HG03354 (cell line): ENCODE results near the gene KRTAP5-7.
"Not testable (repeated sequence)": the region's sequence is repeated elsewhere in the genome, so short reads cannot be mapped to it uniquely, and the experiment has no call there.

Source experiments
- ATAC-seq: cut with Tn5 transposase; IDR thresholded peaks from one replicate; pipeline ENCODE4 v1.9.1; 2021; ENCODE audit warnings: mild to moderate bottlenecking; ENCODE audit not compliant: unreplicated experiment, poor library complexity, severe bottlenecking

Gene KRTAP5-7

DNA sequence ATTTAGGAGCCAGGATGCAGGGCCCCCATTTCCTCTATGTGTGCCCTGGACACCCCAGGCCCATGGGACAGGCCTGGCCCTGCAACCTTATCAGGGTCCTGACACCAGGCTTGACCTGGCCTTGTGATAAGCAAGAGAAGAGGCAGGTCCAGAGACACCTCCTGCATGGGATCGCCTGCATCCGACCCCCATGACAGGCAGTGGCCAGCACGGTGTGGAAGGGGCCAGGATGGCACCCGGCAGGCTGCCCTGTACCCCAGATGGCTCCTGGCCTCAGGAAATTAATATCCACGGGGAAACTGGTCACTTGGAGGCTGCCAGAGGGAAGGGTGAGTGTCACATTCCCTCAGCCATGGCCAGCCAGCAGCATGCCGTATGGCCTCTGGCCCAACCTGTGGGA, 27.9 kb downstream of the KRTAP5-7 start:
- ATAC-seq, result no peak

DNA sequence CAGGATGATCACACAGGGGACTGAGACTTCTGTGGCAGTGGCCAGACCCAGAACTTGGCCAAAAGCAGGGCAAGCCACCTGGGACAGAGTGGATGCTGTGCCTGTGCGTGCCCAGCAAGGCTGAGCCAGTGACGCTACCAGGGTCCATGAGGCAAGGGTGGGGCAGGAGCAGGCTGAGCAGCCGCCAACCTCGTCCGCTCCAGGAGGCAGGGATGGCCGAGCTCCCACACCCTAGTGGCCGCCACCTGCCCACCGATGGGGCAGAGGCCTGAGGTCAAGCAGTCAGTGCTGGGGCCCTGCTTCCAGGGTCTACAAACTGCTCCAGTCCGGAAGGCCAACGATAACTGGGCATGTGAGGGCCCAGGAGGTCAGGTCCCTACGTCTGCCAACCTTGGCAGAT, 28.4 kb downstream of the KRTAP5-7 start:
- ATAC-seq, result no peak

DNA sequence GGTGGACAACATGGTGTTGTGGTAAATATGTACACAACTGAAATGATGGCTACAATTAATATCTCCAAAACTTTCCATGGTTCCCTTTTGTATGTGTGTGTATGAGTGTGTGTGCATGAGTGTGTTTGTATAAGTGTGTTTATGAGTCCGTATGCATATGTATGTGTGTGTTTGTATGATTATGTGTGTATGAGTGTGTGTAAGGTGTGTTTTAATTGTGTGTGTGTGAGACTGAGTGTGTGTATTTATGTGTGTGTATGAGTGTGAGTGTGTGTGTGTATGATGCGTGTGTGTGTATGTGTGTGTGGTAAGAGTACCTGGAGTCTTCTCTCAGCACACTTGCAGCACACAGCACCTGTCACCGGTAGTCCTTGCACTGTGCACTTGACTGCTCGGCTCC, 29.0 kb downstream of the KRTAP5-7 start:
- ATAC-seq, result no peak

DNA sequence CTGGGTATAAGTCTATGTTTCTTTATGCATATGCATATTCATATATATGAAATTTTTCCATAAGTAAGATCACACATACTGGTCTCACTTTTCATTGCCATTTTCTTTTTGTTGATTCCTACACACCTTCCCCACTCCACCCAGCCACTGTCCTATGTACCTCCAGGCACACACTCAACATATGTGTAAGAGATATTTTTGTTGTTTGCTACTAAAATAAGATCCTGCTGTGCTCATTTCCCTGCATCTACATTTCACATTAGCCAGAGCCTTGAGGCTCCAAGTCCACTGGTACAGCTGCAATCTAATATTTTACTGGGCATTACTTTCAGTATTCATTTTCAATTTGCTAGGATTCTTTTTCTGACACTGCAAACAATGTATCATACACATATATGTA, 30.2 kb downstream of the KRTAP5-7 start:
- no peak for ATAC-seq

DNA sequence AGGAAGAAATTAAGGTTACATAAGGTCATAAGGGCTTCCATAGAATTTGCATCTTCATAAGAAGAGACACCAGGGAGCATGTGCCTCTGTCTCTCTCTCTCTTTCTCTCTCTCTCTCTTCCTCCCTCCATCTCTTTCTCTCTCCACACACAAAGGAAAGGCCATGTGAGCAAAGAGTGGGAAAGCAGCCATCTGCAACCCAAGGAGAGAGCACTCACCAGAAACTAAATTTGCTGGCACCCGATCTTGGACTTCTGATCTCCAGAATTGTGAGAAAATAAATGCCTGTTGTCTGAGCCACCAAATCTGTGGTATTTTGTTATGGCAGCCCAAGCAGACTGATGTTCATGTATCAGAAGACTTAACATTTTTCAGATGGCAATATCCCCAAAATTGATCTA, 31.9 kb downstream of the KRTAP5-7 start:
- ATAC-seq, result no peak

DNA sequence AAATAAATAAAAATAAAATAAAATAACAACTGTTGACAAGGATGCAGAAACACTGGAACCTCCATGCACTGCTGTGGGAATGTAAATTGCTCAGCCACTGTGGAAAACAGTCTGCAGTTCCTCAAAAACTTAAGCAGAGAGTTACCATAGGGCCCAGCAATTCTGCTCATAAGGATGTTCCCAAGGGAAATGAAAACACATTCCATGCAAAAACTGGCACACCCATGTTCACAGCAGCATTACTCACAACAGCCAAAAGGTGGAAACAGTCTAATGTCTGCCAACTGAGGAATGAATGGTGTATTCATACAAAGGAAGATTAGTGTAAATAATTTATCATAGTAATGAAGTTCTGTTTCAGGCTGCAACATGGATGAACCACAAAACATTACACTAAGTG, 35.1 kb downstream of the KRTAP5-7 start:
- no peak for ATAC-seq

DNA sequence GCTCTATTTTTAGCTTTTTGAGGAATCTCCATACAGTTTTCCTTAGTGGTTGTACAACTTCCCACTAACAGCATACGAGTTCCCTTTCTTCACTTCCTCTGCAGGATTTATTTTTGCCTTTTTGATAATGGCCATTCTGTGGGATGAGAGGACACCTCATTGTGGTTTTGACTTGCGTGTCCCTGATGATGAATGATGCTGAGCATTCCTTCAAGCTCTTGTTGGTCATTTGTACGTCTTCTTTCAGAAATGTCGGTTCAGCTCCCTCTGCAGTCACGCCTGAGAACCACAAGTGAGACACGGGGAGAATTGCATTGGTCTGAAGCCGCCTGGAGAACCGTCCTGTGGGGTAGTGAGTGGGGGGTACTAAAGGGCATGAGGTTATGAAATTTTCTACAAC, 36.3 kb downstream of the KRTAP5-7 start:
- ATAC-seq, result no peak

DNA sequence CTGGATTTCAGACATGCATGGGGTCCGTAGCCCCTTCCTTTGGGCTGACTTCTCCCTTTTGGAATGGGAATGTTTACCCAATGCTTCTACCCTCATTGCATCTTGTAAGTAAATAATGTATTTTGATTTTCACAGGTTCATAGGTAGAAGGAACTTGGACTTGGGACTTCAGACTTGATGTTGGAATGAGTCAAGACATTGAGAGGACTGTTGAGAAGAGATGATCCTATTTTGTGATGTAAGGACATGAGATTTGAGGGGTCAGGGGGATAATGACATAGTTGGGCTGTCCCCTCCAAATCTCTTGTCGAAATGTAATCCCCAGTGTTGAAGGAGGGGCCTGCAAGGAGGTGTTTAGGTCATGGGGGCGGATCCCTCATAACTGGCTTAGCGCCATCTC, 37.4 kb downstream of the KRTAP5-7 start:
- ATAC-seq, result no peak

DNA sequence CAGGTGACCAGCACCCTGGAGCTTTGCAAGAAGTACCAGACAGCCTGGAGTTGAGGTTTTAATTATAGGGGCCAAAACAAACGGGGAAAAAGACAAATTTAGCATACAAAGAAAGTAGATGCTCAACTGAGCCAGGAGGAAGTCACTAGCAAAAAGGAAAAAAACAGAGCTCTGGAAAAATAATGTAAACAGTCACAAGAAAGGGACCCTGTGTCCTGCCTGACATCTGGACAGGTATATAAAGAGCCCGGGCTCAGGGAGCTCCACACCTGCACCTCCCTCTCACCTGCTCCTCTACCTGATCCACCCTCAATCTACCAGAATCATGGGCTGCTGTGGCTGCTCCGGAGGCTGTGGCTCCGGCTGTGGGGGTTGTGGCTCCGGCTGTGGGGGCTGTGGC, 38.2 kb downstream of the KRTAP5-7 start, which contains the start of gene KRTAP5-10:
Gene KRTAP5-10, plus strand, starts transcription at position 301 of the 400 bp plus-strand sequence. Its CDS starts 25 bp downstream, at position 326.
- no peak for ATAC-seq

DNA sequence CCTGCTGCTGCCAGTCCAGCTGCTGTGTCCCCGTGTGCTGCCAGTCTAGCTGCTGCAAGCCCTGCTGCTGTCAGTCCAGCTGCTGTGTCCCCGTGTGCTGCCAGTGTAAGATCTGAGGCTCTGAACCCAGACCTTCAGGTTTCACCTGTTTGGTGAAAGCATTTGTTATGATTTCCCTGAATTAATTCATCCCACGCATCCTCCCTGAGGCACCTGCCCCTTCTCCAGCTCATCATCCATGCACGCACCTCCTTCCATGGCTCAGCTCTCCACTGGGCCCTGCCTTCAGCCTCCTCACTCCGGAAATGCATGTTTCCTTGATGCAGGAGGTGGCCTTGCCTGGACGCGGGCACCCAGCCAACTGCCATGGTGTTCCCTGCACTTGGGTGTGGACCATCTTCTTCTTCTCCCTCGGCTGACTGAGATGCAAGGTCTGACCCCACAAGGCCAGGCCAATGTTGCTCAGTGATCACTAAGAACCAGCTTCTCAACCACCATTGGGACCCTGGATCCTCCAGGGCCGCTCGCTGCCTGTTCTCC, 39.1 kb downstream of the KRTAP5-7 start:
- ATAC-seq, result no peak

DNA sequence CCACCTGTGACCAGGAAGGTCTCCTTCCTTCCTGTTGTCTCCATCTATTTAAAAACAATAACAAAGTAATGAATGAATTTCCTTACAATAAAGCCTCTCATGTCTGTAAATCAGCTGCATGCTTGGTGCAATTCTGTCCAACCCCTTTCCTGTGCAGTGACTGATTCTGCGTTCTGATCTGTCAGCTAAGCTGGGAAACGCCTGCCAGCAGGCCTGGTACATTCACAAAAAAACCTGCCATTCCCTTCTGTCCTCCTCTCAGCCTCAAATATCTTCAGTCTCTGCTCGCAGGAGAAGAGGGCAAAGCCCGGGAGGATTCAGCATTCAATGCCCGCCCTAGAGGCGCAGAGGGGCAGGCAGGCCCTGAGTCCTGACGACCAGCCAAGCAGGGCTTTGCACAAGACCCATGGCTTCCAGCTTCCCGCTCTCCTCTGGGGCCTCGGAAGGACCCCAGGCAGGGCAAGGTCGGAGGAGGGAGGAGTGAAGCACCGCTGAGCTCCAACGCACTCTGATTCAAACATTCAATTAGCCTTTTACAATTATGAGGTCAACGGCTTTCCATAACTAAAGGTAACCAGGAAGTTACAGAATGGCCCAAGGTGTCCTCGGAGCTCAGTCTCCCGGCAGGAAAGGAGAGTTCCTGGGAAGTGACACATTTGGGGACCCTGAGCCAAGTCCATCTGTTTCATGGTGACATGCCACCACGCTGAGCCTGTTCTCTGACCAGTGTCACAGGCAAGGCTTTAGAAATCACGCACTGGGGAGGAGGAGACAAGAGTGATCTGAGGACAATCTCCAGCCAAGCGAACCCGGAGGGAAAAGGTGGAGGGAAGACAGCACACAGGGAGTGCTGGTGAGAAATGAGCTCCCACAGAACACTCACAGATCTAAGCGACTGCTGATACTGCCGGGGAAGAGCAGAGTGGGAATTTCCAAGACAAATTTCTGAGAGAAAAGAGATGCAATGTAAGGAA, 39.8 kb downstream of the KRTAP5-7 start:
- not testable (repeated sequence) for ATAC-seq

DNA sequence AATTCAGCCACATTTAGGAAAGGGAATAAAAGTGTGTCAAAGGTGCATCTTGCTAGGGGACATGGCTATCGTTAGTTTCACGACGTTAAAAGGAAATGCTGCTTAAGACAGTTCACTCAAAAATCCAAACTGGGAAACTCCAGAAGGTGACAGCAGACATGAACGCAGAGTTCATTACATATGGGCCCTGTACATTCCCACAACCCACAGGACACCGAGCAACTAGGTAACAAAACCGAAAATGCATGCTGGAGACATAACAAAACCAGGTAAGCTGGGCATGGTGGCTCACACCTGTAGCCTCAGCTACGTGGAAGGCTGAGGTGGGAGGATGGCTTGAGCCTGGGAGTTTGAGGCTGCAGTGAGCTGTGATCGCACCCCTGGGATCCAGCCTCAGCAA, 40.6 kb downstream of the KRTAP5-7 start:
- not testable (repeated sequence) for ATAC-seq

DNA sequence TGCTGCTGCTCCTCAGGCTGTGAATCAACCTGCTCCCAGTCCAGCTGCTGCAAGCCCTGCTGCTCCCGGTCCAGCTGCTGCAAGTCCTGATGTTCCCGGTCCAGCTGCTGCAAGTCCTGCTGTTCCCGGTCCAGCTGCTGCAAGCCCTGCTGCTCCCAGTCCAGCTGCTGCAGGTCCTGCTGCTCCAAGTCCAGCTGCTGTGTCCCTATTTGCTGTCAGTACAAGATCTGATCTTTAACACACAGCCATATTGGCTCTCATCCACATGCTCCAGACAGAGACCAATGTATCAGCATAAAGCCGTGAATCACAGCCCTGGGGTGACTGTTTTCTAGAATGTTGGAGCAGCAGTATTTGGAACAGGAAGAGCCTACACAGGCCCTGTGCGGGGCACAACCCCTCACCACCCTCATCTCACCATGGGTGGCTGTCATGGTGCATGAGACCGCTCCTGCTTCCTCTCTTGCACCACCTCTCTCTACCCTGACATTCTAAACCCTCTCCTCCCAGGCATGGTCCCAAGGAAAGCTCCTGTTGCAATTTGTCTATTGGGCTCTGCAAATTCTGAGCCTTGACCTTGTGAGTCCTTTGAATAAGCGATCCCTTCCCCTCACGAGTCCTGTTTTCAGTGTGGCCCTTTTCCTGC, 41.8 kb downstream of the KRTAP5-7 start:
- ATAC-seq, result no peak

DNA sequence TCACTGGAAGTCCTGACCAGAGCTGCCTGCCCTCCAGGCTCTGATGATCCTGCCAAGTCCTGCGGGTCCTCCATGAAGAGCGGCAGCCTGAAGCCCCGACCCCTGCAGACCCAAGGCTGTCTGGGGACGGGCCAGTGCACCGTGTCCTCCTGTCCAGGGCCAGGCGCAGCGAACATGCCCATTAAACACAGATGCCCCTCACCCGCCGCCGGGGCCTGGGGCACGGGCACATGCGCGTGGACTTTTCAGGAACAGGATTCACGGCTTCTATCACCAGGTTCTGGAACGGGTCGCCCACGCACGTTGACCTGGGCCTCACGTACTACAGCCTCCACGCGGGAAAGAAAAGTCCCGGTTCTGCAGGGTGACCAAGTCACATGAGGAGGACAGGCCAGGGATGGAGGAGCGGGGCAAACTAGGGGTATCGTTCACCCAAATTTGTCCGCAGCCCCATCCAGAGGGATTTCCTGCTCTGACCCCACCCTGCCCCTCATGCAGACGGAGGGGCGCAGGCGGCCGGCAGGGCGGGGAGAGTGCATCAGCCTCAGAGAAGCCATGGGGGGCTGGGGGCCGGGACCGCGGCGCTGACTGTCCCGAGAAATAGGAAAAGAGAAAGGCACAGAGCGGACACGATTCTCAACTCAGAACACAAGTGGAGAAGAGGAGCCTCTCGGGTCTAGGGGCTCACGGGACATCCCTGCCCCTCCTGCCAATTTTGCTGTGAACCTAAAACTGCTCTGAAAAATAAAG, 44.2 kb downstream of the KRTAP5-7 start:
- not testable (repeated sequence) for ATAC-seq

DNA sequence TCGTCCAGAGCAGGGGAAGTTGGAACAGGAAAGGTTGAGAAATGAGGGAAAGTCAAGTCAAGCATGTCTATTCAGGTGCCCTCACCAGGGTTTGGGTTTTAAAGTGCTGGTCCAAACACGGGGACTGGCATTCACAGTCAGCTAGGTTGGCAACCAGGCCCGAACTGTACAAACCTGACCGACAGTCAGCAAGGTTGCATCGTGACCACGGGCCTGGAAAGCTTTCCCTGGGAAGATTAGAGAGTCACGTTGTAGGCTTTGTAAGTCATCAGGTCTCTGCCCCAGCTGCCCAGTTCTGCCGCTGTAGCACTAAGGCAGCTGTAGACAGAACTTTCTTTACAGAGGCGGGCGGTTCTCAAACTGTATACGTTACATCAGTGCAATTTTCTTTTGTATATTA, 45.7 kb downstream of the KRTAP5-7 start:
- no peak for ATAC-seq

DNA sequence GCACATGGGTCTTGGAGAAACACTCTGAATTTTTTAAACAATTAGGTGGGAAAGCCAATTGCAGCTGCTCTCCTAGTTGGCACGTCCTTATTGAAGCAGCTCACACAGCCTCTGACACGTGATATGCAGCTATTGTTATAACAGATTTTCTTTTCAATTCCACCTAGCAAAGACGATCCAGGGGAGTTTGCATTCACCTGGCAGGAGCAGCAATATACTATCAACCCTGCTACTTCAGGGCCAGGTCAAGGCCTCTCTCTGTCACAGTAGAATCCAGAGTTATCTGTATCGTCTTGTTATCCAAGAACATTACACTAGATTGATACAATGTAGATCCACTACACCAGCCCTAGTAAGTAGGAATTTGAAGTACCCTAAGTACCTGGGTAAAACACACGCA, 47.4 kb downstream of the KRTAP5-7 start:
- no peak for ATAC-seq

DNA sequence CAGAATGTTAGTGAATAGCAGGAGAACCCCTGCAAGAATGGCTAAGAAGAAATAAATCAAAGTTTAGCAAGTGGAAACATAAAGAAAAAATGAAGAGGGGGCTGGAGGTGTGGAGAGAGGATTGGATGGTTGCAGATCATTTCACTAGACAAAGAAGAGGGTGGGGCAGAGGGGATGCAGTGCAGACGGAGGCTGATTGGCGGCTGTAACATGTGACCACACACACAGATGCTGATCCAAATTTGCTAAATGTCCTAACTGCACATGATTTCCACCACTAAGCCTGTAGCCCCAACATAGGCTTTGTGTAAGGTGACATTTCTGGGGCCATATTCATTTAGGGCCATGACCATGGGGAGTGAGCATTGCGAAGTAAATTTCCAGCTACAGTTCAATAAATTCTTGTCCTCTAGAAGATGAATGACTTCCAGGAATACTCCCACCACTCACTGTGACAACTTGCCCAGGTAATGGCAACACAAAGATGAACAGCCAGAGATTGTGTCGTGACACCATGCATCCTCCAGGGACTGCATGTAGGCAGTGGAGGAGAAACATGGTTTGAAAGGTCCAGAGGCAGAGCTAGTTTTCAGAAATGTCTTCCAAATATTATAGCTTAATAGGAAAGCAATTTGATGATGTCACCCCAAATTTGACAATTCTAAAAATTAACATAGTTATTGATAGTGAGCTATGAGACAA, 48.8 kb downstream of the KRTAP5-7 start:
- no peak for ATAC-seq

DNA sequence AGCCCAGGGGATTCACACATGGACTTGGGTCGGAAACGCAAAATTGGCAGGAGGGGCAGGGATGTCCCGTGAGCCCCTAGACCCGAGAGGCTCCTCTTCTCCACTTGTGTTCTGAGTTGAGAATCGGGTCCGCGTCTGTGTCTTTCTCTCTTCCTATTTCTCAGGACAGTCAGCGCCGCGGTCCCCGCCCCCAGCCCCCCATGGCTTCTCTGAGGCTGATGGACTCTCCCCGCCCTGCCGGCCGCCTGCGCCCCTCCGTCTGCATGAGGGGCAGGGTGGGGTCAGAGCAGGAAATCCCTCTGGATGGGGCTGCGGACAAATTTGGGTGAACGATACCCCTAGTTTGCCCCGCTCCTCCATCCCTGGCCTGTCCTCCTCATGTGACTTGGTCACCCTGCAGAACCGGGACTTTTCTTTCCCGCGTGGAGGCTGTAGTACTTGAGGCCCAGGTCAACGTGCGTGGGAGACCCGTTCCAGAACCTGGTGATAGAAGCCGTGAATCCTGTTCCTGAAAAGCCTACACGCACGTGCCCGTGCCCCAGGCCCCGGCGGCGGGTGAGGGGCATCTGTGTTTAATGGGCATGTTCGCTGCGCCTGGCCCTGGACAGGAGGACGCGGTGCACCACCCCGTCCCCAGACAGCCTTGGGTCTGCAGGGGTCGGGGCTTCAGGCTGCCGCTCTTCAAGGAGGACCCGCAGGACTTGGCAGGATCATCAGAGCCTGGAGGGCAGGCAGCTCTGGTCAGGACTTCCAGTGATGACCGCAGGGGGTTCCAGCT, 49.8 kb downstream of the KRTAP5-7 start:
- ATAC-seq, result not testable (repeated sequence)
